HG03469 (cell line): ENCODE measurements around the gene LGMN.

ENCODE experiments used
- ATAC-seq: cut with Tn5 transposase; IDR thresholded peaks from one replicate; pipeline ENCODE4 v1.9.1; 2021; ENCODE audit warnings: mild to moderate bottlenecking, moderate library complexity, moderate number of reproducible peaks; ENCODE audit not compliant: unreplicated experiment

The LGMN gene

GRCh38 chr14:92656306-92657081 lies 91.9 kb downstream of the LGMN start:
- no peak for ATAC-seq

- ATAC-seq = no peak
These were observed 92.8 kb downstream of the LGMN start for GRCh38 chr14:92655419-92656201.

- no peak for ATAC-seq
These were observed 94.1 kb downstream of the LGMN start for GRCh38 chr14:92654239-92654901.
